Activated T-helper 2 cell treated with anti-CD3 and anti-CD28 coated beads, Interferon-gamma antibody, Interleukin-2, Interleukin-4, amounts not matched to agents 10 μg/mL and 5 μg/mL and 100 μg/mL, durations not matched to agents 14 hours and 24 hours and 36 hours (primary cell): ENCODE results near the gene GRM2. TPM values are rescaled to one million over a fixed set of nuclear protein-coding genes. Genes with fewer than 3 reads are reported as not detected.
"Not testable (repeated sequence)": the region's sequence is repeated elsewhere in the genome, so short reads cannot be mapped to it uniquely, and the experiment has no call there.

Experiments used
- DNase-seq: peaks from one replicate; pipeline ENCODE4 v3.0.0; 2021; ENCODE audit warnings: low spot score
- H3K27ac Mint-ChIP-seq: one replicate; pipeline ENCODE4 v1.8.0; 2021; ENCODE audit warnings: mixed read lengths
- H3K27me3 Mint-ChIP-seq: one replicate; pipeline ENCODE4 v1.8.0; 2021; ENCODE audit warnings: low read depth, mixed read lengths
- H3K36me3 Mint-ChIP-seq: one replicate; pipeline ENCODE4 v1.8.0; 2021; ENCODE audit warnings: low read depth, mixed read lengths
- H3K4me1 Mint-ChIP-seq: one replicate; pipeline ENCODE4 v1.8.0; 2021; ENCODE audit warnings: low read depth, mixed read lengths
- H3K4me3 Mint-ChIP-seq: one replicate; pipeline ENCODE4 v1.8.0; 2021; ENCODE audit warnings: low read depth, mild to moderate bottlenecking, moderate library complexity, mixed read lengths
- H3K9me3 Mint-ChIP-seq: one replicate; pipeline ENCODE4 v1.8.0; 2021; ENCODE audit warnings: mixed read lengths
- intact Hi-C: fragments of 100-400 bp; cut with micrococcal nuclease; formaldehyde crosslinking; loops from one replicate; pipeline ENCODE4 v1.15.1; 2023
- total RNA-seq: library from RNA; stranded (reverse); gene quantifications from 2 replicates; pipeline ENCODE4 v1.2.3, GENCODE V29; 2022

Gene GRM2
- total RNA-seq, 1 donor from 2014 or later: 0.27 TPM

- intact Hi-C loops: no loop called here
- H3K27me3 Mint-ChIP-seq: peaks cover 19% of the 10 kb centered on the region
- peaks cover 5% of the 10 kb centered on the region for H3K4me1 Mint-ChIP-seq
These were observed 44.0 kb downstream of the GRM2 start for GRCh38 chr3:51750878-51751277.

GRCh38 chr3:51751287-51751686 lies 44.4 kb downstream of the GRM2 start:
- peaks cover 8% of the 10 kb centered on the region for H3K9me3 Mint-ChIP-seq
- DNase-seq: no peak
- H3K27ac Mint-ChIP-seq: no peak overlapping the region
- no peaks in the 10 kb centered on the region for H3K36me3 Mint-ChIP-seq
- intact Hi-C loops: no loop called here
- no peak overlapping the region for H3K4me3 Mint-ChIP-seq
- peaks cover 5% of the 10 kb centered on the region for H3K4me1 Mint-ChIP-seq
- H3K27me3 Mint-ChIP-seq: peaks cover 23% of the 10 kb centered on the region

More at GRCh38 chr3:51750878-51751277, 44.0 kb downstream of the GRM2 start:
- no peaks in the 10 kb centered on the region for H3K36me3 Mint-ChIP-seq
- DNase-seq: no peak
- H3K9me3 Mint-ChIP-seq: peaks cover 4% of the 10 kb centered on the region
- no peak overlapping the region for H3K4me3 Mint-ChIP-seq
- H3K27ac Mint-ChIP-seq: no peak overlapping the region

DNA sequence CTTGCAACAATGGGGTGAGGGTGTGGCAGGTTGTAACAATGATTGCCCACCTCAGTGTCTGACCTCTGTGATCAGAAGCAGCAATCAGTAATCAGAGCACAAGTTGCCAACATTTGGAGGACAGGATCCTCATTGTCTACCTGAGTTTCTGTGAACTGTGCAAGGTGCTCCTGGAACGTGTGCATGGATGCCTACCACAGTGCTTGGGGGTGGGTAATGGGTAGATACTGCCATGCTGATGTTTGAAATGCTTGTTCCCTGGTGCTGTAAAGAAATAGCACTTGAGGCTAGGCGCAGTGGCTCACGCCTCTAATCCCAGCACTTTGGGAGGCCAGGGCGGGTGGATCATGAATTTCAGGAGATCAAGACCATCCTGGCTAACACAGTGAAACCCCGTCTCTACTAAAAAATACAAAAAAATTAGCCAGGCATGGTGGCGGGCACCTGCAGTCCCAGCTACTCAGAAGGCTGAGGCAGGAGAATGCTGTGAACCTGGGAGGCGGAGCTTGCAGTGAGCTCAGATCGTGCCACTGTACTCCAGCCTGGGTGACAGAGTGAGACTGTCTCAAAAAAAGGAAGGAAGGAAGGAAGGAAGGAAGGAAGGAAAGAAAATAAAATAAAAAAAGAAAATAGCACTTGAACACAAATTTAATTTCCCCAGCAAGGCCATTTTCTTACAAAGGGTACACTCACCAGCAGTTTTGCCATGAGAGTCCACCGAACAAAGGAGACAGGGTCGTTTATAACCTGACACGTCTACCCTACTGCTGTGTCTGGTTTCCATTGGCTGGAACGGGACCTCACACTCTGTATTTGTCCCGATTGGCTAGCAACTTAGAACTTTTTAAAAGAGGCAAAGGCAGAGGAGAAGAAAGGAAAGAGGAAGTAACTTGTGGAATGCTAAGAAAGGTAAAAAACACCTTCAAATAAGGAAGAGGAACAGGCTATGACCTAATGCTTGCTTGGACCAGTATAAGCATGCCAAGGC lies 47.2 kb downstream of the GRM2 start:
- H3K4me3 Mint-ChIP-seq, H3K27ac Mint-ChIP-seq, intact Hi-C loops, DNase-seq, H3K36me3 Mint-ChIP-seq, H3K4me1 Mint-ChIP-seq: not testable (repeated sequence)
- Mint-ChIP-seq H3K9me3 (peaks cover 10% of the 10 kb centered on the region), H3K27me3 (peaks cover 26% of the 10 kb centered on the region)

- intact Hi-C loops: no loop called here
- Mint-ChIP-seq H3K27me3 (peaks cover 15% of the 10 kb centered on the region), H3K9me3 (peaks cover 31% of the 10 kb centered on the region), H3K4me3 (no peak overlapping the region), H3K27ac (no peak overlapping the region), H3K4me1 (no peaks in the 10 kb centered on the region), H3K36me3 (no peaks in the 10 kb centered on the region)
- DNase-seq: no peak
These were observed 52.3 kb downstream of the GRM2 start for GRCh38 chr3:51759203-51759602.

Other genes with a start within 250 kb of the GRM2 start
- gene DCAF1, start 207.1 kb upstream of the GRM2 start, total RNA-seq: 41.1 and 43.0 TPM in 2 replicates
- gene RAD54L2, start 168.3 kb upstream of the GRM2 start, total RNA-seq: 39.3 and 40.0 TPM in 2 replicates
- gene TEX264, start 35.8 kb upstream of the GRM2 start, total RNA-seq: 43.1 TPM in 2 replicates
- not detected in 2 replicates for gene IQCF6, start 72.2 kb downstream of the GRM2 start, total RNA-seq
- gene IQCF2, start 154.5 kb downstream of the GRM2 start, total RNA-seq: not detected in 2 replicates
- not detected in 2 replicates for gene IQCF5, start 168.5 kb downstream of the GRM2 start, total RNA-seq
- not detected in 2 replicates for gene IQCF1, start 196.3 kb downstream of the GRM2 start, total RNA-seq
- 57.5 and 58.2 TPM in 2 replicates for gene RRP9, start 234.8 kb downstream of the GRM2 start, total RNA-seq
- 15.8 and 18.9 TPM in 2 replicates for gene PARP3, start 235.3 kb downstream of the GRM2 start, total RNA-seq
- gene GPR62, start 248.3 kb downstream of the GRM2 start, total RNA-seq: not detected in 2 replicates